Esophagus squamous epithelium (tissue), 5 donors: Measurements from ENCODE around the gene PLCB2. TPM values are rescaled to one million over a fixed set of nuclear protein-coding genes. Genes with fewer than 3 reads are reported as not detected.

Experiments
- DNase-seq: peaks from one replicate; lab custom pipeline; 2025; lab: John Stamatoyannopoulos, UW
- H3K27ac ChIP-seq, 4 donors: fragments of 200-600 bp; sonication (generic); one replicate each; pipeline ENCODE4 v1.5.1; 2016 to 2019; ENCODE audit warnings: mild to moderate bottlenecking in 1 of 4
- H3K27me3 ChIP-seq, 4 donors: fragments of 200-600 bp; sonication (generic); 1 replicate in 3 of 4; 2 replicates in 1 of 4; pipeline versions ENCODE4 v1.5.1 to v1.6.0; 2017 to 2021; ENCODE audit warnings: antibody characterized with exemption in 1 of 4
- H3K36me3 ChIP-seq, 3 donors: fragments of 200-600 bp; sonication (generic); one replicate each; pipeline ENCODE4 v1.5.1; 2016 to 2019
- H3K4me1 ChIP-seq, 3 donors: fragments of 200-600 bp; sonication (generic); one replicate each; pipeline ENCODE4 v1.5.1; 2017 to 2019
- H3K4me3 ChIP-seq, 4 donors: fragments of 200-600 bp; sonication (generic); 1 replicate in 3 of 4; 2 replicates in 1 of 4; pipeline ENCODE4 v1.5.1; 2016 to 2019; ENCODE audit warnings: mild to moderate bottlenecking in 2 of 4, moderate library complexity in 1 of 4
- H3K9me3 ChIP-seq, 3 donors: fragments of 200-600 bp; sonication (generic); one replicate each; pipeline ENCODE4 v1.5.1; 2016 to 2019
- POLR2A ChIP-seq, 4 donors: fragments of 450-650 bp; IDR thresholded peaks; one replicate each; pipeline ENCODE4 v1.6.1; 2017; ENCODE audit warnings: antibody characterized with exemption in 4 of 4, mild to moderate bottlenecking in 4 of 4, moderate library complexity in 3 of 4
- WGBS, 2 donors: methylation state at CpG; one replicate each; pipeline ENCODE4 v1.1.5; 2018; 5-methylcytosine and 5-hydroxymethylcytosine counted together
- intact Hi-C: fragments of 100-400 bp; cut with DNase I; formaldehyde crosslinking; loops from one replicate; pipeline ENCODE4 v1.15.0; 2022
- total RNA-seq, 4 donors: library from RNA; depleted of rRNA; stranded (reverse); fragments of >200 nt; gene quantifications; one replicate each; pipeline ENCODE4 v1.1.0, GENCODE V29; 2016
- TF ChIP-seq, protein P1 (sequence below), 6 experiments: fragments of 450-650 bp in 4 of 6; fragments of 200-600 bp in 2 of 6; sonication (generic) in 2 of 6; IDR thresholded peaks; one replicate each; pipeline ENCODE4 v1.5.1; 2016 to 2019; ENCODE audit warnings: antibody characterized with exemption in 6 of 6, mild to moderate bottlenecking in 4 of 6, moderate library complexity in 4 of 6
- donor health status: DM: yes; HTN: yes; CAD: no.

Gene PLCB2
- total RNA-seq, 4 donors from 2014 or later: 6.1 to 15.9 (median 10.4) TPM

DNA sequence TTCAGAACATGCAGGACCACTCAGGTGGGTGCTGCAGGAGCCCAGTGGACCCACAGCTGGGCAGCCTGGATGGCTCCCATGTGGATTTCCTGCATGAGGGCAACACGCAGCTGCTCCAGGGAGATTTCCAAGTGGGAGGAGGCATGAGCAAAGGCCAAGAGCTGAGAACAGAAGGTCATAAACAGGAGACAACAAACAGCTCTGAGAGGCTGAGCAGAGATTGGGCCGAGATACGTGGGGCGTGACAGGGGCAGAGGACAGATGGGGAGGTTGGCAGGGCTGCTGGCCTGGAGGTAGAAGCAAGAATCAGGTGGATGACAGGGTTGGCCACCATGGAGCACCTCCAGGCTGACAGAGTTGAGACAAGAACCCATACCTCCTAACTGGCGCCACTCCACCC, 46.0 kb upstream of the PLCB2 start:
- TF ChIP-seq POLR2A (IDR thresholded peaks at IDR 0.05): no peak
- TF ChIP-seq, protein P1, sequence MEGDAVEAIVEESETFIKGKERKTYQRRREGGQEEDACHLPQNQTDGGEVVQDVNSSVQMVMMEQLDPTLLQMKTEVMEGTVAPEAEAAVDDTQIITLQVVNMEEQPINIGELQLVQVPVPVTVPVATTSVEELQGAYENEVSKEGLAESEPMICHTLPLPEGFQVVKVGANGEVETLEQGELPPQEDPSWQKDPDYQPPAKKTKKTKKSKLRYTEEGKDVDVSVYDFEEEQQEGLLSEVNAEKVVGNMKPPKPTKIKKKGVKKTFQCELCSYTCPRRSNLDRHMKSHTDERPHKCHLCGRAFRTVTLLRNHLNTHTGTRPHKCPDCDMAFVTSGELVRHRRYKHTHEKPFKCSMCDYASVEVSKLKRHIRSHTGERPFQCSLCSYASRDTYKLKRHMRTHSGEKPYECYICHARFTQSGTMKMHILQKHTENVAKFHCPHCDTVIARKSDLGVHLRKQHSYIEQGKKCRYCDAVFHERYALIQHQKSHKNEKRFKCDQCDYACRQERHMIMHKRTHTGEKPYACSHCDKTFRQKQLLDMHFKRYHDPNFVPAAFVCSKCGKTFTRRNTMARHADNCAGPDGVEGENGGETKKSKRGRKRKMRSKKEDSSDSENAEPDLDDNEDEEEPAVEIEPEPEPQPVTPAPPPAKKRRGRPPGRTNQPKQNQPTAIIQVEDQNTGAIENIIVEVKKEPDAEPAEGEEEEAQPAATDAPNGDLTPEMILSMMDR (IDR thresholded peaks at IDR 0.05): no peak
- no peak for DNase-seq
- no peak overlapping the region for H3K27ac ChIP-seq
- WGBS, 2 donors: 73 to 74% methylated on average over 5 of the region's 5 CpGs
- H3K27me3 ChIP-seq: peaks cover 0 to 7% (median 0%) of the 10 kb centered on the region in 4 donors
- H3K4me3 ChIP-seq: no peak overlapping the region
- peaks cover 10 to 26% (median 10%) of the 10 kb centered on the region in 3 donors for H3K4me1 ChIP-seq
- no peaks in the 10 kb centered on the region for H3K9me3 ChIP-seq
- no peaks in the 10 kb centered on the region for H3K36me3 ChIP-seq
- intact Hi-C loops: no loop called here

DNA sequence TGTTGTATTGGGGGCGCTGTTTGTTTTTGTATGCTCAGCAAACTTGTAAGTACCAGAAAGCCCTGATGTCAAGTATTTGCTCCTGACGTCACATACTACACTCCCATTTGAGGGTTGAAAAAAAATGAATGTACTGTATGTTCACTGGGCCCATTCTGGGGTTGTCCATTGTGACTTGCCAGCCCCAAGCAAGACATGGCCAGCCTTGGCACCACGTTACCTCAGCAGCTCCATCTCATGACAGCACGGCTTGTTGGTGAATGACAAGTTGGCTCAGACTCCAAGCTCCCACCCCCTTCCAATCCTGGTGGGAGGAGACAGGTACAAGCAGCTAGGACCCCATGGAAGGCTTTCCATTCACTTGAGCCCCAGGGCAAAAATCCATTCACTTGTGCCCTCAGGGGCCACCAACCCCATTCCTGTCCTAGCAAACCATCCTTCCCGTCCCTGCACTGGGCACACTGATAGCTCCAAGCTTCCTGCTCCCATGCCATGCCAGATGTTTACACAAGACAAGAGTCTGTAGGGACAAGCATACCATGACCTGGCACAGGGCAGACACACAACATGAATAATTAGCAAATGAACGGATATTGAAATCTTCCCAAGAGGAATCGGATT, 44.7 kb upstream of the PLCB2 start:
- intact Hi-C loops: no loop called here
- 55 to 85% methylated on average over 5 to 6 of the region's 7 CpGs for WGBS, 2 donors
- peaks cover 0 to 3% (median 0%) of the 10 kb centered on the region in 4 donors for H3K27me3 ChIP-seq
- no peak overlapping the region for H3K27ac ChIP-seq
- no peaks in the 10 kb centered on the region for H3K9me3 ChIP-seq
- H3K4me1 ChIP-seq: peaks cover under 1 to 28% (median 5%) of the 10 kb centered on the region in 3 donors
- no peaks in the 10 kb centered on the region for H3K36me3 ChIP-seq
- TF ChIP-seq, protein P1 (IDR thresholded peaks at IDR 0.05): no peak
- no peak for TF ChIP-seq POLR2A (IDR thresholded peaks at IDR 0.05)
- DNase-seq: no peak
- no peak overlapping the region for H3K4me3 ChIP-seq

GRCh38 chr15:40349163-40349562, 41.4 kb upstream of the PLCB2 start:
- H3K9me3 ChIP-seq: no peaks in the 10 kb centered on the region
- no peak for DNase-seq
- H3K4me3 ChIP-seq: no peak overlapping the region
- H3K4me1 ChIP-seq: peaks cover 9 to 53% (median 21%) of the 10 kb centered on the region in 3 donors
- H3K27ac ChIP-seq: peak overlapping the region in 2 of 4 donors; percentile 83 to 95
- intact Hi-C loops: no loop called here
- WGBS, 2 donors: 89 to 91% methylated on average over 3 to 5 of the region's 5 CpGs
- TF ChIP-seq, protein P1 (IDR thresholded peaks at IDR 0.05): no peak
- TF ChIP-seq POLR2A (IDR thresholded peaks at IDR 0.05): no peak
- H3K27me3 ChIP-seq: no peaks in the 10 kb centered on the region
- no peaks in the 10 kb centered on the region for H3K36me3 ChIP-seq

GRCh38 chr15:40348474-40348870, 40.7 kb upstream of the PLCB2 start:
- intact Hi-C loops: no loop called here
- peak overlapping the region in 3 of 4 donors; percentile 59 to 95 (median 83) for H3K27ac ChIP-seq
- H3K4me1 ChIP-seq: peaks cover 14 to 58% (median 21%) of the 10 kb centered on the region in 3 donors
- 85 to 88% methylated on average over 1 to 2 of the region's 5 CpGs for WGBS, 2 donors
- no peaks in the 10 kb centered on the region for H3K27me3 ChIP-seq
- no peak for TF ChIP-seq POLR2A (IDR thresholded peaks at IDR 0.05)
- TF ChIP-seq, protein P1 (IDR thresholded peaks at IDR 0.05): no peak
- DNase-seq: no peak
- no peaks in the 10 kb centered on the region for H3K36me3 ChIP-seq
- H3K9me3 ChIP-seq: no peaks in the 10 kb centered on the region
- H3K4me3 ChIP-seq: no peak overlapping the region

DNA sequence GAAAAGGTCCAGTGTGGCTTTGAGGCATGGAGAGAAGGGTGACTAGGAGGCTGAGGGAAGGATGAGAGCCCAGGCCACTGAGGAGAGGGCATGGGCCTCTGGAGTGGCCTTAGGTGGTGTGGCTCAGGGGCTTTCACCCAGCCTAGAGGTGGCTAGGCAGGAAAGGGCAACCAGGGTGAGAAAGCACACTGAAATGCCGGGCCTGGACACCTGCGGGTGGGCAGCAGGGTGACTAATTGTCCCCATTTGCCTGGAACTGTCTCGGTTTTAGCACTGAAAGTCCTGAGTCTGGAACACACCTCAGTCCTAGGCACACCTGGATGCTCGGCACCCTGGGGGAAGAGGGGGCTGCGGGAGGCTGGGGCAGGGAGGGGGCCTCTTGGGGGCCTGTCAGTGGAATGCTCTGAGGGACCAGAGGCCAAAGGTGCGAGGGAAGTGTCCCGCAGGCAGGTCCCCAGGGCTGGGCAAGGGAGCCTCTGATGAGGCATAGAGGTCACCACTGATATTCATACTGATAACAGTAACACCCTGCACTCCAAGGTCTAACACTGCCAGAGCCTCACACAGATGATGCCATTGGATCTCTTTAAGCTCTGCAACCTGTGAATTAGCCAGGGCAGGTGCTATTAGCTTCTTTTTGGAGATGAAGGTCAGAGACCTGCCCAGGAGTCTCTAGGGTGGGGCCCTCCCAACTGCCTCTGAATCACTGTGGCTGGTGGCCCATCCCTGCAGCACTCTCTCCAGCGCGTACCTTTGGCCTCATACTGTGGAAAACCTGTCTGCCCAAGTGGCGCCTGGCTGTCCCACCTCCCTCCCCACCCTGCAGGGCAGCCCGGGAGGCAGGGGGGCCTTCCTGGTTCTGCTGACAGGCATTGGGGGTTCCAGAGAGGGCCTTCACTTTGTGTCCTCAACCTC, 40.1 kb upstream of the PLCB2 start:
- H3K36me3 ChIP-seq: no peaks in the 10 kb centered on the region
- no peak overlapping the region for H3K4me3 ChIP-seq
- intact Hi-C loops: no loop called here
- no peaks in the 10 kb centered on the region for H3K27me3 ChIP-seq
- peak overlapping the region in 3 of 4 donors; percentile 59 to 95 (median 83) for H3K27ac ChIP-seq
- no peak for TF ChIP-seq POLR2A (IDR thresholded peaks at IDR 0.05)
- TF ChIP-seq, protein P1 (IDR thresholded peaks at IDR 0.05): no peak
- DNase-seq: no peak
- peaks cover 21 to 64% (median 27%) of the 10 kb centered on the region in 3 donors for H3K4me1 ChIP-seq
- 33 to 76% methylated on average over 1 to 4 of the region's 11 CpGs for WGBS, 2 donors
- H3K9me3 ChIP-seq: no peaks in the 10 kb centered on the region
